Endometrial microvascular endothelial cells (primary cell): ENCODE data around the gene PKD1. TPM values are rescaled to one million over a fixed set of nuclear protein-coding genes. Genes with fewer than 3 reads are reported as not detected.
"Not testable (repeated sequence)": the region's sequence is repeated elsewhere in the genome, so short reads cannot be mapped to it uniquely, and the experiment has no call there.

Experiments used
- in situ Hi-C: cut with HindIII; loops from 2 replicates; pipeline ENCODE4 v1.10.0; 2017; ENCODE audit warnings: low sequenced_read_pairs, low pct_unique_long_range_greater_than_20kb; ENCODE audit errors: inconsistent ontology term
- total RNA-seq: library from RNA; depleted of rRNA; stranded (reverse); fragments of >200 nt; gene quantifications from one replicate; pipeline ENCODE4 v1.2.3, GENCODE V29; 2015; ENCODE audit errors: inconsistent ontology term

The PKD1 gene
- total RNA-seq, 1 donor from 2014 or later: 53.8 TPM

DNA sequence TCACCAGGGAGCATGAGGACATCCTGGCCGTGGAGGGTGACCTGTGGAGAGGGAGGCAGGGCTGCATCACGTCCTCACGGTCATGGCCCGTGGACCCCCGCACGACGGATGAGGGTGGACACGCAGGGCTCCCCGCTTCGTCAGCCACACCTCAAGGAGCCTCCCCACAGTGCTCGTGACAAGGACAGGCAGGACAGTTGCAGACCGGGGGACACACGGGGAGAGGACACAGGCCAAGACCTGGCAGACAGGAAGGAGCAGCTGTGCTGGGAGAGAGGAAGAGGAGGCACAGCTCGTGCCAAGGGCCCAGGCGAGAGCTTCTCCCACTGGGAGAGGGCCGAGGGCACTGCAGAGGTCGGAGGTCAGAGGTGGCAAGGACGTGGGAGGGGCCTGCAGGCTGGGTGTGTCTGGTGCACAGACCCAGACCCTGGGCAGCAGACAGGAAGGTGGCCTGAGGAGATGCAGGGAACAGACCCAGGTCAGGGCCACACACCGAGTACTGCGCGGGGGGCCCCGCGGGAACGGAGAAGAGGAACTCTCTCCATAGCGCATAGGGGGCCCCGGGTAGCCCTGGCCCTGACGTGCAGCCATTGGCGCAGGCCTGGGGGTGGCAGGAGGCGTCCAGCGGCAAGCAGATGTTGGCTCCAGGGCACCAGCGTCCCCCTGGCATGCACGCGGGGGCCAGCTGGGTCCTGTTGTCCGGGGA lies 20.7 kb downstream of the PKD1 start:
- in situ Hi-C loops: not testable (repeated sequence)

DNA sequence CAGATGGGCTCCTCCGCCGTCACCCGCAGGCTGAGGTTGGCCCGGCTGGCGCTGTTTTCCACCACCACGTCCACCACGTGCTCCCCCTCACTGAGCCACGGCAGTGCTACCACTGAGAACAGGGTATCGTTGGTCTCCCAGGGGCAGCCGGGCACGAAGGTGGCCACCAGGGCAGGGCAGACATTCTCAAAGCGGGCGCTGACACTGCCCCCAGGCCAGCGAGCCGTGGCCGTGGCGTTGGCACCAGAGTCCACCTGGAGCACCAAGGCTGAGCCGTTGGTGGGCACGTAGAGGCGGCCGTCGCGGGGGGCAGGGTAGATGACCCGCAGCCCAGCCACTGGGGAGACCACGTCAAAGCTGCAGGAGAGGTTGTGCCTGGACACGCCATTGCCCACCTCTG lies 21.5 kb downstream of the PKD1 start:
- in situ Hi-C loops: not testable (repeated sequence)

DNA sequence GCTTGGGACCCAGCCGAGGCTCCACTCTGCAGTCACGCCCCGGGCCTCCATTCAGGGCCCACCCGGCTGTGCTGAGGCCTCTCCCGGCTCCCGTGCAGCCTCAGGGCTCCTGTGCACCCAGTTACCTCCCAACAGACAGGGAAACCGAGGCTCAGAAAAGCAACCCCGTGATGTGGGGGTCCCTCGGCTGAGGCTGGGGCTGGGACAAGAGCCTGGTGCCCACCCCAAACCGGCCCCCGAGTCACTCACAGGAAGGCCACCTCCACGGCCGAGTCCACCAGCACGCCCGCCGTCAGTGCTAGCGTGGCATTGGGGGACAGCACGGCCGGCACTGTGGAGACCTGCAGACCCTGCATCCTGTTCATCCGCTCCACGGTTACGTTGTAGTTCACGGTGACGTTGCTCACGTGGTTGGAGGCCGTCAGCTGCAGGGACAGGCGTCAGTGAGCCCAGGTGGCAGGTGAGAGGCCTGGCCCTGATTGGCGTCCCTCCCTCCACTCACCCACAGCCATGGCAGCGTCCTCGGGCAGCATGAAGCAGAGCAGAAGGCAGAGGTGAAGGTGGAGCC lies 23.1 kb downstream of the PKD1 start:
- in situ Hi-C loops: not testable (repeated sequence)

- in situ Hi-C loops: not testable (repeated sequence)
Observed at GRCh38 chr16:2111412-2112335, 24.0 kb downstream of the PKD1 start.

- in situ Hi-C loops: not testable (repeated sequence)
Observed at GRCh38 chr16:2111009-2111353, 24.7 kb downstream of the PKD1 start.

DNA sequence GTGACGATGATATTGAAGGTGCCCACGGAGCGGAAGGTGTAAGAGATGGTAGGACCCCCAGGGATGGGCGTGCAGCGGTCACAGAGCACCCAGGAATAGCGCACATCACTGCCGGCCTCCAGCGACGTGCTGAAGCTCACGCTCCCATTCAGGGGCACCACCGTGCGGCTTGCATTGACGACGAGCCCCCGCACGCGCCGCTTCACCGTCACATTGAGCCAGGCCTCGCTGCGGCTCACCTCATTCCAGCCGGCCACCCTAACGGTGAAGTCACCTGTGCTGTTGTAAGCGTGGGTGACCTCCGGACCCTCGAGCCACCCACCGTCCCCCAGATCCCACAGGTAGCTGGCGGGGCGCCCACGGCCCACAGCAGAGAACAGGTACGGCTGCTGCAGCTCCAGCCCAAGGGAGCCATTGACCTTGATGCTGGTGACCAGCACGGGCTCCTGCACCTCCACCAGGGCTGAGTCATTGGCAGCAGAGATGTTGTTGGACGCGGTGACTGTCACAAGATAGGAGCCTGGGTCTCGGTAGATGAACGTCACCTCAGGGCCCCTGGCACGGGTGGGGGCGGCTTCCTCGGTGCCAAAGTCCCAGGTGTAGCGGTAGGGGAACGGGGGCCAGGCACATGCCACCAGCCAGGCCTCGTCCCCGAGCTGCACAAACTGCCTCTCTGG lies 25.2 kb downstream of the PKD1 start:
- in situ Hi-C loops: not testable (repeated sequence)

GRCh38 chr16:2109872-2110271 lies 25.8 kb downstream of the PKD1 start:
- in situ Hi-C loops: not testable (repeated sequence)

DNA sequence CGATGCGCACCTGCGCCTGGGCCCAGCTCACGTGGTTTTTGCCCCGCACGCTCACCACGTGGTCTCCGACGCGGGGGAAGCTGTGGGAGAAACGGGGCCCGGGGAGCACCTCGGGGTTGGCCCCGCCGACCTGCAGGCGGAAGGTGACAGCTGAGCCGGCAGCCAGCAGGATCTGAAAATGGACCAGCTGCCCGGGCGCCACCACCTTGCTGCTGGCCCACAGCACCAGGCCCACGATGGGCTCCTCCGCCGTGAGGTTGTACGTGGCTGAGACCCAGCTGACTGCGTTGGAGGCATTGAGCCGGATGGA lies 26.5 kb downstream of the PKD1 start:
- in situ Hi-C loops: not testable (repeated sequence)

- in situ Hi-C loops: not testable (repeated sequence)
Observed at GRCh38 chr16:2108446-2109270, 27.0 kb downstream of the PKD1 start.

- in situ Hi-C loops: not testable (repeated sequence)
Observed at GRCh38 chr16:2107791-2108125, 27.9 kb downstream of the PKD1 start.

DNA sequence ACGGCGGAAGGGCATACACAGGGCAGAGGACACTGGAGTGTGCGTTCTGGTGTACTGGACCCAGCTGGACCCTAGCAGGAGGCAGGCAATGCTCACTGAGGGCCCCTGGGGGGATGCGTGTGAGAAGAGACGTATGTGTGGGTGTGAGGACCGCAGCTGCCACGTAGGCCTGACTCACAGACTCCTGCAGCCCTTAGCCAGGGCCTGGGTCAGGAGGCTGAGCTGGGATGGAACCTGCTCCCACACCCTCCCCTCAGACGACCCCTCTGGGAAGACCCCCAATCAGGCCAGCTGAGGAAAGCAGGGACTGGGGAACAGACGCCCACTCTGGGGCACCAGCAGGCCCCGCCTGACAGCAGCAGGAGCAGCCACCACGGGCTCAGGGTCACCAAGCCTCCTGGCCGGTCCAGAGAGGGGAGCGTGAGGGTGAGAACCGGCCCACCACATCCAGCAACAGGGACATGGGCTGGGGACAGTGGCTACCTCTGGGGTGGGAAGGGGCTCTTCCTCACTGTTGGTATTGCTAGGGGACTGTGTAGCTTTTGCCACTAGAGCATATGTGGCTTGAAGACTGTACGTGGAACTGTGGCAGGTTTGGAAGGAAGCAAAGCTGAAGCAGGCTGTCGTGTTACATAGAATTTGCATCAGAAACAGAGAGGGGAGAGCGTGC lies 28.4 kb downstream of the PKD1 start:
- in situ Hi-C loops: not testable (repeated sequence)

DNA sequence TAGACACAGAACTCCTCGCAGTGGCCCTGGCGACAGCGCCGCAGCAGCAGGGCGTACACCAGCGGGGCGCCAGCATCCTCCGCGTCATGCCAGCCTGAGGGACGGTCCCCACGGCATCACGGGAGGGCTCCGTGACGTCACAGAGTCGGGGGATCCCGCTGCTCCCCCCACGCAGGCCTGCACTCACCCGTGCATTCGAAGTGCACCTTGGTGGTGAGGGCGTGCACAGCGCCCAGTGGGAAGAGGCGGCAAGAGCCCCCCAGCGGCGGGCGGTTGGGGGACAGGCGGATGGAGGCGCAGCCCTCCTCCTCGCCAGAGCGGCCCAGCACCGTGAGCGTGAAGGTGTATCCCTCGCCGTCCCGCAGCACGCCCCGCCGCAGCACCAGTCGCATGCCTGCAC lies 29.5 kb downstream of the PKD1 start:
- in situ Hi-C loops: not testable (repeated sequence)

- in situ Hi-C loops: not testable (repeated sequence)
Observed at GRCh38 chr16:2105769-2106168, 29.9 kb downstream of the PKD1 start.

GRCh38 chr16:2105291-2105690 lies 30.4 kb downstream of the PKD1 start:
- in situ Hi-C loops: not testable (repeated sequence)

DNA sequence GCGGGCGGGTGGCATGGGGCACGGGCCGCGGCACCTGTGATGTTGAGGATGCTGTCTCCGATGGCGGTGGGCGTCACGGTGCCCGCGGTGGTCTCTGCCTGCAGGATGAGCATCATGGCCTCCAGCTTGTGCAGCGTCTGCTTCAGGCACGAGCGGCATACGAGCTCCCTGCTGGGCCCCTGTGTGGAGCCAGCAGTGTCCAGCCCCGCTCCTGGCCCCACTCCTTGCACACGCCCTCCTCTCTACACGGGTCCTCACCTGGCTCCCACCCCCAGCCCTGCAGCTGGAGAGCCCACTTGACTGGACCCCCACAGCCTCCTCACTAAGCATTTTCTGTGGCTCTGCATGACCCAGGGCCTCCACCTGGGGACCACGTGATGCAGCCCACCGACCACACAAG lies 31.2 kb downstream of the PKD1 start:
- in situ Hi-C loops: not testable (repeated sequence)

- in situ Hi-C loops: no loop called here
Observed at GRCh38 chr16:2102471-2102870, 33.2 kb downstream of the PKD1 start.

DNA sequence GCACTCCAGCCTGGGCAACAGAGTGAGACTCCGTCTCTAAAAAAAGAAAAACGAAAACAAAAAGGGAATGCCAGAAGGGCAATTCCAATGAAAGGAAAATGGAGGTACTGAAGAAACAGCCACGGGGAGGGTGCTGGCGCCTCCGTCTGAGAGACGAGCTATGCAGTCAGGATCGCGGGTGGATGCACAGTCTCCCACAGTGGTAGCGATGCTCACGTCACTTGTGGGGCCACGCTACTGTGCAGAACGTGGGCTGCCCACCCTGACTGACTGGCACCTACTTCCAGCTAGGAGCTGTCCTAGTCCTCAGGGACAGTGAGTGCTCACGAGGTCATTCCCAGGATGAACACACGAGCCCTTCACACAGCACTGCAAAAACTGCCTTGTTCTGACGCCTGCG lies 34.1 kb downstream of the PKD1 start:
- in situ Hi-C loops: not testable (repeated sequence)

GRCh38 chr16:2097689-2098088 lies 38.0 kb downstream of the PKD1 start:
- in situ Hi-C loops: not testable (repeated sequence)
